Measurements from ENCODE around the gene RCOR3.
"Not testable (repeated sequence)": the region's sequence is repeated elsewhere in the genome, so short reads cannot be mapped to it uniquely, and the experiment has no call there.

RCOR3 gene

DNA sequence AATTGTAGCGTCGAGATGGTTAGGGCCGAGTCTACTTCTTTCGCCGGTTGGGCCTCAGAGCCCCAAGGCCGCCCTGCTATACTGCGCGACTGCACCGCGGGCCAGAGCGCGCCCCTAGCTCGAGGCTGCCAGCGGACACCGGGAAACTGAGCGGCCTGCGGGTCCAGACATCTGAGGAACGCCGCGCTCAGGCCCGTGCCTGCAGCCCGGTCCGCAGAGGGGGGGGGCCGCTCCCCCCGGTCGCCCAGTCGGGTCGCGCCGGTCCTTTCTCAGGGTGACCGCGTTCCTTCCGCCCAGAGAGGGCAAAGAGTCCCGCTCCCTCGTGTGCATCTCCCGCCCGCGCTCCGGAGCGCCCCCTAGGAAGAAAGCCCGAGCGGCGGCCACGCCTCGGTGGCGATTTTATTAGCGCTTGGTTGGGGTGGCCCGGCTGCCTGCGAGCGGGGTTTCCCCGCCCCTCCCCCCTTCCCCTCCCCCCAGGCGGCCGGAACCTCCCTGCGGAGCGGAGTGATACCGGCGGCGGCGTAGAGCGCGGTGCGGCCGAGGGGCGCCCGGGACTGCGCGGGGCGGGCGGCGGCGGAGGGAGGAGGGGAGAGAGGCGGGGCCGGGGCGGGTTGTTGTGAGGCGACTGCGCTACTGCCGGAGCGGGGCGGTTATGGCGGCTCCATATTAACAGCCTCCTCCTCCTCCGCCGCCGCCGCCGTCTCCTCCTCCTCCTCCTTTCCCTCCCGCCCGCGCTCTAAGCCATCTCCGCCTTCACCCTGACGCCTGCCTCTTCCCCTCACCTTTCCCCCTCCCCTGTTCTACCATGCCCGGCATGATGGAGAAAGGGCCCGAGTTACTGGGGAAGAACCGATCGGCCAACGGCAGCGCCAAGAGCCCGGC is at the start of gene RCOR3:
Gene RCOR3 (plus strand): TSS at position 611 of the 882 bp plus-strand sequence. CDS start 195 bp downstream, at position 806.
- peak; percentile 87 for DNase-seq (ENCODE audit: low spot score)

GRCh38 chr1:211210052-211210451 is 49.1 kb upstream of the RCOR3 start:
- DNase-seq (ENCODE audit: low spot score) = no peak

GRCh38 chr1:211210965-211211364 is 48.2 kb upstream of the RCOR3 start:
- no peak for DNase-seq (ENCODE audit: low spot score)

- DNase-seq (ENCODE audit: low spot score) = no peak
These were observed 45.5 kb upstream of the RCOR3 start for GRCh38 chr1:211213702-211214101.

DNA sequence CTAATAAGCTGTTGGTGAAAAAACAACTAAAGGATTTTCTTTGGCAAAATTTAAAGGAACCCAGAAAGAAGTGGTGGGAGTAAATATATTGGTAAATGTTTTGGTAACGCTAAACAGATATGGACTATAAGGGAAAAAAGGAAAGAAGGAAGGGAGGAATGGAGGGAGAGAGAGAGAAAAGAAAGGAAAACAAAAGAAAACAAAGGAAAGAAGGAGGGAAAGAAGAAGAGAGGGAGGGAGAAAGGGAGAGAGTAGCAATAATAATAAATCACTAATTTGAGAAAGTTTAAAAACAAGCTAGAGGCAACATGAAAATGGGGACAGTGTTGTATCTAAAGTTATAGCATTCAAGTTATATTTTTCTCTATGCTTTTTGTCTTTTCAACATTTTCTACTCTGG is 43.6 kb upstream of the RCOR3 start:
- DNase-seq (ENCODE audit: low spot score) = no peak

- no peak for DNase-seq (ENCODE audit: low spot score)
These were observed 41.8 kb upstream of the RCOR3 start for GRCh38 chr1:211217392-211217791.

- DNase-seq (ENCODE audit: low spot score) = not testable (repeated sequence)
These were observed 36.5 kb upstream of the RCOR3 start for GRCh38 chr1:211222469-211223234.

- not testable (repeated sequence) for DNase-seq (ENCODE audit: low spot score)
These were observed 30.4 kb upstream of the RCOR3 start for GRCh38 chr1:211228573-211229364.

DNA sequence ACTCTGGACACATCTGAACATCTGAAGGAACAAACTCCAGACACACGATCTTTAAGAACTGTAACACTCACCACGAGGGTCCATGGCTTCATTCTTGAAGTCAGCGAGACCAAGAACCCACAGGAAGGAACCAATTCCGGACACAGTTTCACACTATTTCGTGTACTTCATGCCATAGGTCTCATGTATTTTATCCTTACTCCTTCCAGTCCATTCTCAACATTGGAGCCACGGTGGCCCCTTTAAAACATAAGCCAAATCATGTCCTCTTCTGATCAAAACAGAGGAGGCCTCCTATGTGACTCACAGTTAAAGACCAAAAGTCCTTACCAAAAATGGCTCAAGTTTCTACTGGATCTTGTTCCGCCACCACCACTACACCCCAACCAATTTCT is 29.8 kb upstream of the RCOR3 start:
- DNase-seq (ENCODE audit: low spot score) = no peak

DNA sequence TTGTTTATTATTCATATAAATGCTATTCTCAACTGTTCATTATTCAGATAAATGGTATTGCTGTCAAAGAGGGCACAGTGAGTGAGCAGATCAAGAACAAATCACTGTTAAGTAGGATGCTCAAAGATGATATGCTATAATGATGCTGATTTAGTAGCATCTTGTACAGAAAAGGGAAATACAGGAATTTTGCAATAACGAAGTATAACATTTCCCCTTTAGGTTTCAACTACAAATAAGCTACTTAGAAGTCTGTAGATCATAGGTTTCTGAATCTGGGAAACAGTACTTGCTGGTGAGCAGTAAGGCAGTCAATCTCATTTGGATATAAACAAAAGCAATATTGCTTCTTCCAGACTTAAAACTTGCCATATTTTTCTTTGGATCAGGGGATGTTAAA is 27.3 kb upstream of the RCOR3 start:
- no peak for DNase-seq (ENCODE audit: low spot score)

GRCh38 chr1:211236633-211237320 is 22.4 kb upstream of the RCOR3 start:
- no peak for DNase-seq (ENCODE audit: low spot score)

GRCh38 chr1:211237579-211237978 is 21.6 kb upstream of the RCOR3 start:
- no peak for DNase-seq (ENCODE audit: low spot score)

DNA sequence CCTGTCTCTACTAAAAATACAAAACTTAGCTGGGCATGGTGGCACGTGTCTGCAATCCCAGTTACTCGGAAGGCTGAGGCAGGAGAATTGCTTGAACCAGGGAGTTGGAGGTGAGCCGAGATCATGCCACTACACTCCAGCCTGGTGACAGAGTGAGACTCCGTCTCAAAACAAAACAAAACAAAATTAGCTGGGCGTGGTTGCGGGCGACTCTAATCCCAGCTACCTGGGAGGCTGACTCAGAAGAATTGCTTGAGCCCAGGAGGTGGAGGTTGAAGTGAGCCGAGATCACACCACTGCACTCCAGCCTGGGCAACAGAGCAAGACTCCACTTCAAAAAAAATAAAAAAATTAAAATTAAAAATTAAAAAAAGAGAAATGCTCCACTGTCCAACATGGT is 18.6 kb upstream of the RCOR3 start:
- not testable (repeated sequence) for DNase-seq (ENCODE audit: low spot score)

DNA sequence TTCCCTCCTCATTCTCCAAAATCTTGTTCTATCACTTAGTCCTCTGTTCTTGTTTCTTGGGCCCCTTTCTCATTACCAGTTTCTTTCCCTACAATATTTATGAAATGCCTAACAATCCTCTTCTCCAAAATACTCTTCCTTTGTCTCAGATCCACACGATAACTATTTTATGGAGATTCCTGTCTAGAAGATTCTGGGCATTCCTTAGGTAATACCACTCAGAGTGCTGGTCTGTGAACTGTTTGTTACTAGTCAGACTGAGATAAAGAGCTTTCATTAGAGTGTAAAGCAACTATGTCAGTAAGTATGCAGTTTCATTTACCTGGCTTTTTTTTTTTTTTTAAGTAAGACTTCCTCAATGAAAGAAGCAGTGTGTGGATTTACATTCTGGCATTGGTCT is 18.1 kb upstream of the RCOR3 start:
- DNase-seq (ENCODE audit: low spot score) = no peak

DNA sequence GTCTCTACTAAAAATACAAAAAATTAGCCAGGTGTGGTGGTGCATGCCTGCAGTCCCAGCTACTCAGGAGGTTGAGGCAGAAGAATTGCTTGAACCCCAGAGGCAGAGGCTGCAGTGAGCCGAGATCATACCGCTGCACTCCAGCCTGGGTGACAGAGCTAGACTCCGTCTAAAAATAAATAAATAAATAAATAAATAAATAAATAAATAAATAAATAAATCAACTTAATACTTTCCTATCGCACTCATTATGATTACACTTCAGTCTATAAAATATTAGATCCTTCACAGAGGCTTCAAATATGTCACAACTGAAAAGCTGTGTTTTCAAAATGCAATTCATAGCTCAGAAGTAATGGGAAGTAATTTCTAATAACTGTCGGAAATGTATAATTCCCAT is 15.5 kb upstream of the RCOR3 start:
- DNase-seq (ENCODE audit: low spot score) = not testable (repeated sequence)

- not testable (repeated sequence) for DNase-seq (ENCODE audit: low spot score)
These were observed 12.6 kb upstream of the RCOR3 start for GRCh38 chr1:211246583-211246982.

GRCh38 chr1:211247921-211248320 is 11.2 kb upstream of the RCOR3 start:
- DNase-seq (ENCODE audit: low spot score) = no peak

- DNase-seq (ENCODE audit: low spot score) = not testable (repeated sequence)
These were observed 9.6 kb upstream of the RCOR3 start for GRCh38 chr1:211249611-211250010.

GRCh38 chr1:211257826-211258225 is 1.3 kb upstream of the RCOR3 start:
- peak; percentile 2 for DNase-seq (ENCODE audit: low spot score)

DNA sequence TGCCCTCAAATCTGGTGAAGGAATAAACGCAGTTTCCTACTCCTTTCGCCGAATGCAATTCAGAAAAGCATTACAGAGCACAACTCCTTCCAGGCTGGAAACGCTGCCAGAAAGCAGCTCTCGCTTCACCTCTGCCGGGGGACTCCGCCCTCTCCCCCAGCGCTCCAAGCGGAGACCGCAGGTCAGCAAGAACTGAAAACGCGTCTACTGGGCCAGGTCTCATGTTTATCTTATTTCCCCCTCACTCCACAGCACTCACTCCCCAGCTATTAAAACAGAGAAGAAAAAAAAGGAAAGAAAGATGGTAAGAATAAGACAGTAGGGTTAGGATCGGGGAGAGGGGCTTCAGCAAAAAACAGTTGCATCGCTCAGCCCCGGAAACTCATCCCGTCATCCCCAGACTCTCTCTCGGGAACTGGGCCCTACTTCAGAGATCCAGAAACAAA is 833 bp upstream of the RCOR3 start:
- peak; percentile 44 for DNase-seq (ENCODE audit: low spot score)

DNA sequence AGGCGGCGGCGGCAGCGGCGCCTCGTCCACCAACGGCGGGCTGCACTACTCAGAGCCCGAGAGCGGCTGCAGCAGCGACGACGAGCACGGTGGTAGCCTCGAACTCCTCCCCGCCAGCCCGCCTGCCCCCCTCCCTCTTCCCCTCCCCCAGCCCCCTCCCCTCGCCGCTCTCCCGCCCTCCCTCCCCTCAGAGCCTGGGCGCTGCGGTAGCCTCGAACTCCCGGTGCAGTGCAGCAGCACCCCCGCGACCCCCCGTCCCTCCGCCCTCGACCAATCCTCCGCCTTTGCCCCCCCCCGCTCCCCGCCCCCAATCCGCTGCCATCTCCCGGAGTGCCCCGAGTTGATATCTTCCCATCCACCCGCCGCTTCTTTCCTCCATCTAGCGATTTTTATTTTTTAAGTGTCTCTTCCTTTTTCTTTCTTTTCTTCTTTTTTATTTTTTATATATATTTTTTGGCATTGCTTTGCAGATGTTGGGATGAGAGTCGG is 516 bp downstream of the RCOR3 start:
- DNase-seq (ENCODE audit: low spot score) = peak; percentile 57

Data from germinal center (tissue), 1 donor.